Iris pigment epithelial cell (primary cell): Measurements from ENCODE around the gene SSBP3.

Source experiments
- DNase-seq: peaks from one replicate; pipeline ENCODE4 v3.0.0-alpha.2; 2011; ENCODE audit warnings: low read depth

Gene SSBP3

GRCh38 chr1:54329312-54330003 is 76.7 kb downstream of the SSBP3 start:
- no peak for DNase-seq

GRCh38 chr1:54328066-54328636 is 78.0 kb downstream of the SSBP3 start:
- peak; percentile 77 for DNase-seq

GRCh38 chr1:54327386-54328065 is 78.7 kb downstream of the SSBP3 start:
- DNase-seq = peak; percentile 40

GRCh38 chr1:54326543-54327385 is 79.4 kb downstream of the SSBP3 start:
- peak; percentile 63 for DNase-seq

- DNase-seq = no peak
Observed at GRCh38 chr1:54325703-54326461, 80.3 kb downstream of the SSBP3 start.

- DNase-seq = peak; percentile 40
Observed at GRCh38 chr1:54325284-54325683, 80.9 kb downstream of the SSBP3 start.

GRCh38 chr1:54324251-54325140 is 81.7 kb downstream of the SSBP3 start:
- DNase-seq = no peak

GRCh38 chr1:54323921-54324250 is 82.3 kb downstream of the SSBP3 start:
- no peak for DNase-seq

- no peak for DNase-seq
Observed at GRCh38 chr1:54323324-54323739, 82.9 kb downstream of the SSBP3 start.

GRCh38 chr1:54318246-54318814 is 87.9 kb downstream of the SSBP3 start:
- no peak for DNase-seq

GRCh38 chr1:54317084-54317483 is 89.1 kb downstream of the SSBP3 start:
- no peak for DNase-seq

- no peak for DNase-seq
Observed at GRCh38 chr1:54315099-54315498, 91.1 kb downstream of the SSBP3 start.

- no peak for DNase-seq
Observed at GRCh38 chr1:54314696-54315095, 91.5 kb downstream of the SSBP3 start.

GRCh38 chr1:54312796-54313316 is 93.3 kb downstream of the SSBP3 start:
- DNase-seq = peak; percentile 79

- no peak for DNase-seq
Observed at GRCh38 chr1:54311506-54311905, 94.7 kb downstream of the SSBP3 start.

- DNase-seq = peak; percentile 45
Observed at GRCh38 chr1:54310439-54311328, 95.5 kb downstream of the SSBP3 start.

- no peak for DNase-seq
Observed at GRCh38 chr1:54309631-54310366, 96.4 kb downstream of the SSBP3 start.

- DNase-seq = no peak
Observed at GRCh38 chr1:54307305-54307704, 98.9 kb downstream of the SSBP3 start.
